ENCODE measurements around the gene PRICKLE3.

GRCh38 chrX:49208399-49208798 is 22.2 kb upstream of the PRICKLE3 start:
- TF ChIP-seq CTCF (IDR thresholded peaks at IDR 0.05; ENCODE audit: low read depth, low read length, poor library complexity, severe bottlenecking) (no peak), EZH2phosphoT487 (IDR thresholded peaks at IDR 0.05; ENCODE audit: borderline replicate concordance, low read length) (no peak)
